ENCODE data around the gene LRRC8B.

- no peak for TF ChIP-seq CTCF (IDR thresholded peaks at IDR 0.05)
- TF ChIP-seq POLR2A (IDR thresholded peaks at IDR 0.05): no peak
Measured at GRCh38 chr1:89557445-89557825, 32.8 kb downstream of the LRRC8B start.
